A549 treated with GW870086 at 1 μM for 4 hours (cell line): ENCODE measurements around the gene MCRIP1. TPM values are rescaled to one million over a fixed set of nuclear protein-coding genes. Genes with fewer than 3 reads are reported as not detected.

Source experiments
- total RNA-seq: library from RNA; stranded (reverse); fragments of 200-300 nt; extraction: Qiagen RNA extraction; gene quantifications from 5 replicates; pipeline ENCODE4 v1.2.3, GENCODE V29; 2022; ENCODE audit warnings: low read depth

MCRIP1 gene
- total RNA-seq, result 73.8 to 102 TPM (median 99.3 TPM) in 5 replicates

GRCh38 chr17:81833160-81833920 lies at the start of gene MCRIP1:
TSS of gene MCRIP1 (minus strand) at chr17:81833291. CDS start at chr17:81824506, 8,785 bp downstream.

GRCh38 chr17:81870981-81871386 lies 37.9 kb upstream of the MCRIP1 start, which contains the start of gene ARHGDIA:
TSS of gene ARHGDIA (minus strand) at chr17:81871337. CDS start at chr17:81869930, 1,407 bp downstream.

GRCh38 chr17:81859906-81860755 lies 27.0 kb upstream of the MCRIP1 start, which contains the start of gene P4HB:
TSS of gene P4HB (minus strand) at chr17:81860535. CDS start at chr17:81860471, 64 bp downstream.

GRCh38 chr17:81834831-81835267 lies 1.8 kb upstream of the MCRIP1 start, which contains the start of gene PPP1R27:
TSS of gene PPP1R27 (minus strand) at chr17:81835050. CDS start at chr17:81834953, 97 bp downstream.

GRCh38 chr17:81803728-81804558 lies 29.1 kb downstream of the MCRIP1 start, which contains the start of gene GCGR:
TSS of gene GCGR (plus strand) at chr17:81804150. CDS start at chr17:81809019, 4,869 bp downstream.

Other genes starting within 250 kb of the MCRIP1 start
- 86.1 to 108 TPM (median 97.3 TPM) in 5 replicates for gene NPLOC4, start 196.2 kb downstream of the MCRIP1 start, total RNA-seq
- 4.2 to 5.9 TPM (median 4.7 TPM) in 5 replicates for gene TSPAN10, start 196.1 kb downstream of the MCRIP1 start, total RNA-seq
- gene PDE6G, start 176.7 kb downstream of the MCRIP1 start, total RNA-seq, result 1.6 to 3.1 TPM (median 2.3 TPM) in 5 replicates
- gene OXLD1, start 166.7 kb downstream of the MCRIP1 start, total RNA-seq, result 37.5 to 61.3 TPM (median 57.4 TPM) in 5 replicates
- gene CCDC137, start 166.6 kb downstream of the MCRIP1 start, total RNA-seq, result 58.3 to 75.7 TPM (median 65.0 TPM) in 5 replicates
- gene ARL16, start 149.5 kb downstream of the MCRIP1 start, total RNA-seq, result 47.7 to 57.9 TPM (median 50.2 TPM) in 5 replicates
- gene HGS, start 149.3 kb downstream of the MCRIP1 start, total RNA-seq, result 138 to 202 TPM (median 194 TPM) in 5 replicates
- 243 to 327 TPM (median 298 TPM) in 5 replicates for gene MRPL12, start 129.9 kb downstream of the MCRIP1 start, total RNA-seq
- 29.3 to 45.2 TPM (median 44.6 TPM) in 5 replicates for gene SLC25A10, start 121.0 kb downstream of the MCRIP1 start, total RNA-seq
- 0.15 to 0.67 TPM (median 0.54 TPM) in 5 replicates for gene GCGR, start 29.1 kb downstream of the MCRIP1 start, total RNA-seq
- 0.19 to 0.47 TPM (median 0.24 TPM) in 4 of 5 replicates, not detected in the other for gene PPP1R27, start 1.8 kb upstream of the MCRIP1 start, total RNA-seq
- 672 to 719 TPM (median 681 TPM) in 5 replicates for gene P4HB, start 27.2 kb upstream of the MCRIP1 start, total RNA-seq
- gene ARHGDIA, start 38.0 kb upstream of the MCRIP1 start, total RNA-seq, result 558 to 703 TPM (median 590 TPM) in 5 replicates
- gene ALYREF, start 58.3 kb upstream of the MCRIP1 start, total RNA-seq, result 171 to 261 TPM (median 232 TPM) in 5 replicates
- 208 to 312 TPM (median 266 TPM) in 5 replicates for gene ANAPC11, start 58.4 kb upstream of the MCRIP1 start, total RNA-seq
- 0.27 to 0.84 TPM (median 0.53 TPM) in 5 replicates for gene NPB, start 68.9 kb upstream of the MCRIP1 start, total RNA-seq
- 15.4 to 22.5 TPM (median 19.0 TPM) in 5 replicates for gene PCYT2, start 78.1 kb upstream of the MCRIP1 start, total RNA-seq
- gene SIRT7, start 84.9 kb upstream of the MCRIP1 start, total RNA-seq, result 33.7 to 48.8 TPM (median 45.2 TPM) in 5 replicates
- gene MAFG, start 94.4 kb upstream of the MCRIP1 start, total RNA-seq, result 26.4 to 36.5 TPM (median 33.1 TPM) in 5 replicates
- gene PYCR1, start 104.0 kb upstream of the MCRIP1 start, total RNA-seq, result 58.8 to 95.8 TPM (median 83.5 TPM) in 5 replicates
- gene MYADML2, start 113.9 kb upstream of the MCRIP1 start, total RNA-seq, result not detected in 5 replicates
- gene NOTUM, start 127.9 kb upstream of the MCRIP1 start, total RNA-seq, result 0.13 to 0.56 TPM (median 0.35 TPM) in 5 replicates
- gene ASPSCR1, start 144.3 kb upstream of the MCRIP1 start, total RNA-seq, result 23.0 to 34.0 TPM (median 26.5 TPM) in 5 replicates
- gene CENPX, start 189.6 kb upstream of the MCRIP1 start, total RNA-seq, result 155 to 212 TPM (median 190 TPM) in 5 replicates
- 9.7 to 15.3 TPM (median 13.6 TPM) in 5 replicates for gene LRRC45, start 190.0 kb upstream of the MCRIP1 start, total RNA-seq
- gene RAC3, start 198.4 kb upstream of the MCRIP1 start, total RNA-seq, result 25.0 to 39.4 TPM (median 34.2 TPM) in 5 replicates
- gene DCXR, start 204.4 kb upstream of the MCRIP1 start, total RNA-seq, result 66.6 to 101 TPM (median 95.7 TPM) in 5 replicates
- 16.1 to 25.0 TPM (median 23.9 TPM) in 5 replicates for gene RFNG, start 218.5 kb upstream of the MCRIP1 start, total RNA-seq
- gene GPS1, start 218.6 kb upstream of the MCRIP1 start, total RNA-seq, result 99.8 to 139 TPM (median 137 TPM) in 5 replicates
- gene DUS1L, start 232.5 kb upstream of the MCRIP1 start, total RNA-seq, result 80.3 to 145 TPM (median 129 TPM) in 5 replicates